Liver (tissue), 3 donors: Measurements from ENCODE around the gene SPSB1.

ENCODE experiments used
- ATF3 ChIP-seq: IDR thresholded peaks from 2 replicates; pipeline ENCODE4 v1.6.1; 2016; ENCODE audit warnings: antibody characterized with exemption
- CTCF ChIP-seq: fragments of 150-350 bp; IDR thresholded peaks from 2 replicates; pipeline ENCODE4 v1.5.1; 2017; ENCODE audit warnings: improper control_type of control experiment, low read depth, low read length; ENCODE audit not compliant: missing input control
- EGR1 ChIP-seq, 2 donors: IDR thresholded peaks; 2 replicates each; pipeline ENCODE4 v1.6.1; 2016 to 2018; ENCODE audit warnings: antibody characterized with exemption in 2 of 2, low read depth in 2 of 2
- GABPA ChIP-seq, 2 donors: IDR thresholded peaks in 1 of 2; conservative IDR thresholded peaks in 1 of 2; 2 replicates each; pipeline ENCODE4 v1.6.1; 2016; ENCODE audit warnings: antibody characterized with exemption in 2 of 2, mild to moderate bottlenecking in 1 of 2, moderate library complexity in 1 of 2
- HNF4A ChIP-seq, 2 donors: conservative IDR thresholded peaks; 2 replicates each; pipeline ENCODE4 v1.6.1; 2016; ENCODE audit warnings: antibody characterized with exemption in 2 of 2, mild to moderate bottlenecking in 2 of 2
- JUND ChIP-seq, 2 donors: IDR thresholded peaks; 2 replicates each; pipeline ENCODE4 v1.6.1; 2016; ENCODE audit warnings: antibody characterized with exemption in 2 of 2
- MAX ChIP-seq: IDR thresholded peaks from 2 replicates; pipeline ENCODE4 v1.6.1; 2016; ENCODE audit warnings: antibody characterized with exemption
- RAD21 ChIP-seq, 2 donors: IDR thresholded peaks; 2 replicates each; pipeline ENCODE4 v1.6.1; 2016; ENCODE audit warnings: antibody characterized with exemption in 2 of 2, mild to moderate bottlenecking in 2 of 2
- REST ChIP-seq: IDR thresholded peaks from 2 replicates; pipeline ENCODE4 v1.6.1; 2016; ENCODE audit warnings: antibody characterized with exemption, mild to moderate bottlenecking
- RXRA ChIP-seq, 2 donors: IDR thresholded peaks; 2 replicates each; pipeline ENCODE4 v1.6.1; 2017 to 2018; ENCODE audit warnings: antibody characterized with exemption in 2 of 2, mild to moderate bottlenecking in 1 of 2
- SP1 ChIP-seq: IDR thresholded peaks from 2 replicates; pipeline ENCODE4 v1.6.1; 2018; ENCODE audit warnings: antibody characterized with exemption, mild to moderate bottlenecking
- TAF1 ChIP-seq: conservative IDR thresholded peaks from 2 replicates; pipeline ENCODE4 v1.6.1; 2016; ENCODE audit warnings: antibody characterized with exemption, mild to moderate bottlenecking
- YY1 ChIP-seq: IDR thresholded peaks from 2 replicates; pipeline ENCODE4 v1.6.1; 2016; ENCODE audit warnings: antibody characterized with exemption, mild to moderate bottlenecking
- donor health status: healthy.
- donor health status: healthy.

GRCh38 chr1:9312168-9312720 is 19.6 kb downstream of the SPSB1 start:
- TF ChIP-seq EGR1 (IDR thresholded peaks at IDR 0.05; ENCODE audit: low read depth in 2 of 2) (no peak), TAF1 (no peak), YY1 (no peak), CTCF (no peak), ATF3 (no peak), SP1 (no peak), JUND (IDR thresholded peaks at IDR 0.05) (no peak), MAX (no peak), GABPA (IDR thresholded peaks at IDR 0.05 in 1 of 2, conservative IDR thresholded peaks at IDR 0.05 in 1 of 2) (no peak), RAD21 (IDR thresholded peaks at IDR 0.05) (no peak), REST (no peak), RXRA (IDR thresholded peaks at IDR 0.05) (no peak), HNF4A (conservative IDR thresholded peaks at IDR 0.05) (no peak)
